Kidney epithelial cell (primary cell): ENCODE results near the gene SLC43A1. TPM values are rescaled to one million over a fixed set of nuclear protein-coding genes. Genes with fewer than 3 reads are reported as not detected.
A peak's percentile ranks its signal among the peaks of the same experiment; 100 is the strongest.

Source experiments
- DNase-seq: peaks from one replicate; pipeline ENCODE4 v3.0.0-alpha.2; 2010; ENCODE audit warnings: low read depth
- H3K27me3 ChIP-seq: 2 replicates; pipeline ENCODE4 v1.6.0; 2011; ENCODE audit warnings: low read length; ENCODE audit not compliant: control insufficient read depth, insufficient read depth
- H3K36me3 ChIP-seq: 2 replicates; pipeline ENCODE4 v1.5.1; 2011; ENCODE audit warnings: low read length; ENCODE audit not compliant: control insufficient read depth, insufficient read depth
- H3K4me3 ChIP-seq: 2 replicates; pipeline ENCODE4 v1.5.1; 2011; ENCODE audit warnings: low read depth, mild to moderate bottlenecking, control low read depth, low read length
- total RNA-seq: library from RNA; depleted of rRNA; stranded (reverse); fragments of >200 nt; gene quantifications from 2 replicates; pipeline ENCODE4 v1.2.3, GENCODE V29; 2015
- TF ChIP-seq, protein P1 (sequence below): IDR thresholded peaks from 2 replicates; pipeline ENCODE4 v1.5.1; 2011; ENCODE audit warnings: mild to moderate bottlenecking, moderate library complexity, low read length, control low read depth, inconsistent platforms; ENCODE audit not compliant: insufficient read depth, poor library complexity, severe bottlenecking

SLC43A1 gene
- total RNA-seq, 1 donor from 2014 or later = 16.7 TPM

GRCh38 chr11:57460022-57460757 lies 55.3 kb downstream of the SLC43A1 start, which contains the start of gene RTN4RL2:
Gene RTN4RL2, plus strand, starts transcription at chr11:57460528. Its CDS starts 338 bp downstream, at chr11:57460866.
- no peak for DNase-seq
- Histone ChIP-seq H3K36me3 (no peaks in the 10 kb centered on the region), H3K4me3 (peak within 1 kb of the TSS; percentile 35), H3K27me3 (peaks cover 72% of the 10 kb centered on the region)
- TF ChIP-seq, protein P1, sequence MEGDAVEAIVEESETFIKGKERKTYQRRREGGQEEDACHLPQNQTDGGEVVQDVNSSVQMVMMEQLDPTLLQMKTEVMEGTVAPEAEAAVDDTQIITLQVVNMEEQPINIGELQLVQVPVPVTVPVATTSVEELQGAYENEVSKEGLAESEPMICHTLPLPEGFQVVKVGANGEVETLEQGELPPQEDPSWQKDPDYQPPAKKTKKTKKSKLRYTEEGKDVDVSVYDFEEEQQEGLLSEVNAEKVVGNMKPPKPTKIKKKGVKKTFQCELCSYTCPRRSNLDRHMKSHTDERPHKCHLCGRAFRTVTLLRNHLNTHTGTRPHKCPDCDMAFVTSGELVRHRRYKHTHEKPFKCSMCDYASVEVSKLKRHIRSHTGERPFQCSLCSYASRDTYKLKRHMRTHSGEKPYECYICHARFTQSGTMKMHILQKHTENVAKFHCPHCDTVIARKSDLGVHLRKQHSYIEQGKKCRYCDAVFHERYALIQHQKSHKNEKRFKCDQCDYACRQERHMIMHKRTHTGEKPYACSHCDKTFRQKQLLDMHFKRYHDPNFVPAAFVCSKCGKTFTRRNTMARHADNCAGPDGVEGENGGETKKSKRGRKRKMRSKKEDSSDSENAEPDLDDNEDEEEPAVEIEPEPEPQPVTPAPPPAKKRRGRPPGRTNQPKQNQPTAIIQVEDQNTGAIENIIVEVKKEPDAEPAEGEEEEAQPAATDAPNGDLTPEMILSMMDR = peak; percentile 37

DNA sequence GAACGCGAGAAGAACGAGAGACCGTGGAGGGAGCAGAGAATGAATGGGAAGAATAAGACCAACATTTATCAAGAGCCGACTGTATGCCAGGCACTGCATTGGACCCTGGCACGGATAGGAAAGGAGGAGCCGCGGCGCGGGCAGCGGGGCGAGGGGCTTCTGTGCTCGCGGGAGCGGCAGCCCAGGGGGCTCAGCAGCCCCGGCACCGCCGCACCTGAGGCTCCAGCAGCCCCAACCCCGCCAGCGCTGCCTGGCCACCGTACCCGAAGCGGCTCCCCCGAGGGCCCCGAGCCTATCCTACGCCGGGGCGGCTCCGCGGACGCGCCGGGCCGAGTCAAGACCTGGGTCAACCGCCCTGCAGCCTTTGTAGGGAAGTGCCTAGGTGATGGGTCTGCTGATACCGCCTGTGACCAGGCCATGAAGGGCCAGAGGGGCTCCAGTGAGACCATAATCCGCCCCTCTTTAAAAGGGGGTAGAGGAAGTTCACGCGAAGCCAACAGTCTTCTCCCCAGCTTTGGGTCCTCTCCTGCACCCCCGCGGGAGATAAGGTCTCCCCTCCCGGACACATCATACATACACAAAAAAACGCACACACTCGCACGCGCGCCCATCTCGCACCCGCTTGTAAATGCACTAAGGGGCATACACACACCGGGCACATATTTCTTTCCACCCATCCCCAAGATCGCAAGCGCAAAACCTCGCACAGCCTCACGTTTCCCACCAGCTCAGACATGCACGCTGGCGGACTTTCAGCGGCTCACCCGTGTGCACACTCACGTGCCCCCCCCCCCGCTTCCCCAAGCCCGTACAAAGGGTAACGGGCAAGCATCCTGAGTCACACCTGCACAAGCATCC lies 56.1 kb downstream of the SLC43A1 start:
- TF ChIP-seq, protein P1 = no peak
- no peak for DNase-seq
- no peaks in the 10 kb centered on the region for H3K36me3 ChIP-seq
- no peak overlapping the region for H3K4me3 ChIP-seq
- H3K27me3 ChIP-seq = peaks cover 66% of the 10 kb centered on the region

GRCh38 chr11:57458410-57459163 lies 56.9 kb downstream of the SLC43A1 start:
- no peak overlapping the region for H3K4me3 ChIP-seq
- H3K27me3 ChIP-seq = peaks cover 58% of the 10 kb centered on the region
- TF ChIP-seq, protein P1 = peak; percentile 83
- DNase-seq = no peak
- H3K36me3 ChIP-seq = no peaks in the 10 kb centered on the region

DNA sequence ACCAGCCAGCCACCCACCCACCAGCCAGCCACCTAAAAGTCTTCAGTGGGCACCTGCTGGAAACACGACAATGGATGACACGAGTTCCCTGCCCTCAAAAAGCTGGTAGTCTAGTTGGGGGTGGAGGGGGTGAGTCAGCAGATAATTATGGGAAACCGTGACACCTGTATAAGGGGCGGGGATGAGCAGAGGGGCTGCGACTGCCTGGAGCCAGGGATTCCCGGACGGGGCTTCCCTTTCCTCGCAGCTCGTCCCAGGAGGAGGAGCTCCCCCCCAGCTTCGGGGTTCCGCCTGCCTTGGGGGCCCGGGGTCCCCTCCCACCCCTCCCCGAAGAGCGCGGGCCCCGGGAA lies 57.5 kb downstream of the SLC43A1 start:
- no peak for DNase-seq
- no peak overlapping the region for H3K4me3 ChIP-seq
- H3K36me3 ChIP-seq = no peaks in the 10 kb centered on the region
- TF ChIP-seq, protein P1 = no peak
- peaks cover 56% of the 10 kb centered on the region for H3K27me3 ChIP-seq

- peaks cover 55% of the 10 kb centered on the region for H3K27me3 ChIP-seq
- H3K4me3 ChIP-seq = no peak overlapping the region
Measured at GRCh38 chr11:57457643-57458023, 57.9 kb downstream of the SLC43A1 start.

More at GRCh38 chr11:57457643-57458023, 57.9 kb downstream of the SLC43A1 start:
- no peaks in the 10 kb centered on the region for H3K36me3 ChIP-seq
- no peak for DNase-seq
- TF ChIP-seq, protein P1 = no peak
